ENCODE data around the gene RNASEH2A. TPM values are rescaled to one million over a fixed set of nuclear protein-coding genes. Genes with fewer than 3 reads are reported as not detected.

Gene RNASEH2A
- total and polyA plus RNA-seq, 2 of the 13 experiments (the other 11 are each of a cell fraction or from before 2014, with no cell fraction given), result 25.1 to 35.8 TPM

- no peak for ATAC-seq
- Histone ChIP-seq H3K9me3 (ENCODE audit: low read length) (no peaks in the 10 kb centered on the region), H3K79me2 (ENCODE audit: insufficient read depth, low read length) (peaks cover 18% of the 10 kb centered on the region), H3K4me2 (ENCODE audit: low read depth, low read length) (no peak overlapping the region), H3K27ac (ENCODE audit: extremely low read length, insufficient read depth, low read length) (no peak overlapping the region), H2AFZ (ENCODE audit: low read length) (no peak overlapping the region), H3K4me3 (replicated peaks in 1 of 3; ENCODE audit: insufficient read depth in 1 of 3, low read depth in 2 of 3, low read length in 3 of 3) (no peak overlapping the region), H3K9ac (ENCODE audit: insufficient read depth, low read depth, low read length) (no peak overlapping the region), H3K27me3 (ENCODE audit: control insufficient read depth in 1 of 2, insufficient read depth in 2 of 2, low read length in 2 of 2) (no peaks in the 10 kb centered on the region; a peak in 1 of 5 replicates), H3K4me1 (ENCODE audit: insufficient read depth, low read length) (peaks cover 32% of the 10 kb centered on the region), H3K36me3 (replicated peaks in 1 of 2; ENCODE audit: control insufficient read depth in 1 of 2, insufficient read depth in 2 of 2, low read length in 2 of 2) (peaks cover 0 to 15% of the 10 kb centered on the region in 2 experiments; a peak in 3 of 5 replicates), H4K20me1 (ENCODE audit: insufficient read depth, low read length) (peaks cover 5% of the 10 kb centered on the region; the same call in 1 of the 2 replicates)
- CTCF ChIA-PET (ENCODE audit: low intra/inter-chr PET ratio, low total read pairs), result no interaction called here
- no peak for DNase-seq (ENCODE audit: low spot score)
- TF ChIP-seq NCOA2 (CRISPR knock-in tag; IDR thresholded peaks at IDR 0.05) (no peak), ATF5 (CRISPR knock-in tag; IDR thresholded peaks at IDR 0.05; ENCODE audit: low read depth) (no peak), RFX1 (IDR thresholded peaks at IDR 0.05) (no peak), PCBP2 (optimal IDR thresholded peaks at IDR 0.05; ENCODE audit: low read depth, low read length, poor library complexity, severe bottlenecking) (no peak), POGK (CRISPR knock-in tag; conservative IDR thresholded peaks at IDR 0.05) (no peak), ZFP82 (CRISPR knock-in tag; IDR thresholded peaks at IDR 0.05; ENCODE audit: borderline replicate concordance) (no peak), MNT (IDR thresholded peaks at IDR 0.05) (no peak), ZNF609 (CRISPR knock-in tag; IDR thresholded peaks at IDR 0.05; ENCODE audit: borderline replicate concordance) (no peak), ZNF501 (CRISPR knock-in tag; IDR thresholded peaks at IDR 0.05) (no peak)
- in situ Hi-C loops (cut with HindIII; ENCODE audit: extremely low pct_ligation_motif_present, low pct_unique_long_range_greater_than_20kb) (loop anchor here (5.0 kb wide), 1 partner anchor 37 kb away; no protein-coding TSS in a partner anchor), intact Hi-C loops (cut with micrococcal nuclease; ENCODE audit: unreplicated experiment) (no loop called here)
- WGBS (ENCODE audit: low lambda C conversion rate), result 76% methylated on average over 26 of the region's 26 CpGs
- POLR2A ChIA-PET, result no interaction called here
- no TSS peak for BruUV-seq (replicated peaks)
- no peak for FAIRE-seq
These were observed 2.3 kb upstream of the RNASEH2A start for GRCh38 chr19:12804051-12804450.
